C4-2B (cell line): ENCODE data around the gene STK4.

Experiments
- H3K27ac ChIP-seq: fragments of 450-650 bp; 2 replicates; pipeline ENCODE4 v1.5.1; 2017
- CTCF ChIP-seq: fragments of 450-650 bp; conservative IDR thresholded peaks from 2 replicates; pipeline ENCODE4 v1.5.1; 2017; ENCODE audit warnings: mild to moderate bottlenecking
- ZFX ChIP-seq: fragments of 450-650 bp; IDR thresholded peaks from 2 replicates; pipeline ENCODE4 v1.6.1; 2017

Gene STK4

GRCh38 chr20:44954211-44954610 is 12.1 kb upstream of the STK4 start:
- no peak overlapping the region for H3K27ac ChIP-seq
- TF ChIP-seq CTCF = no peak
- no peak for TF ChIP-seq ZFX

- TF ChIP-seq ZFX (no peak), CTCF (no peak)
Observed at GRCh38 chr20:44955270-44955669, 11.0 kb upstream of the STK4 start.

GRCh38 chr20:44956410-44956809 is 9.9 kb upstream of the STK4 start:
- no peak overlapping the region for H3K27ac ChIP-seq
- TF ChIP-seq CTCF (no peak), ZFX (no peak)

More at GRCh38 chr20:44955270-44955669, 11.0 kb upstream of the STK4 start:
- H3K27ac ChIP-seq = no peak overlapping the region

- TF ChIP-seq CTCF (no peak), ZFX (no peak)
- H3K27ac ChIP-seq = no peak overlapping the region
Observed at GRCh38 chr20:44958276-44958675, 8.0 kb upstream of the STK4 start.

GRCh38 chr20:44959082-44959637 is 7.2 kb upstream of the STK4 start:
- no peak for TF ChIP-seq CTCF
- peak overlapping the region; percentile 86; the same call in 1 of the 2 replicates for H3K27ac ChIP-seq

GRCh38 chr20:44959638-44960102 is 6.6 kb upstream of the STK4 start:
- TF ChIP-seq CTCF = peak; percentile 17; the same call in 1 of the 2 replicates
- no peak for TF ChIP-seq ZFX
- H3K27ac ChIP-seq = peak overlapping the region; percentile 86

- no peak for TF ChIP-seq CTCF
- peak; percentile 87 for TF ChIP-seq ZFX
- peak within 1 kb of the TSS; percentile 86 for H3K27ac ChIP-seq
Observed at GRCh38 chr20:44960103-44960852, 6.0 kb upstream of the STK4 start, which contains the start of gene TOMM34. TSS of gene TOMM34 (minus strand) at chr20:44960397. CDS start at chr20:44960333, 64 bp downstream.
